Natural killer cell (primary cell): ENCODE data around the gene ZNF507. TPM values are rescaled to one million over a fixed set of nuclear protein-coding genes. Genes with fewer than 3 reads are reported as not detected.

Experiments used
- ATAC-seq, 3 donors: fragments of 150-1000 bp in 2 of 3; fragments of 200-7000 bp in 1 of 3; cut with Tn5 transposase; 1 replicate in 1 of 3; 2 replicates in 2 of 3; pipeline ENCODE4 v1.10.0; 2021; ENCODE audit warnings: mild to moderate bottlenecking in 2 of 3, moderate library complexity in 2 of 3
- DNase-seq, 2 donors: peaks; one replicate each; pipeline versions ENCODE4 v3.0.0 to v3.0.0-alpha.2; 2013 to 2021; ENCODE audit warnings: mixed read lengths in 1 of 2
- H3K27ac ChIP-seq: one replicate; pipeline ENCODE4 v1.5.1; 2013; ENCODE audit warnings: mild to moderate bottlenecking, low read length
- H3K27me3 ChIP-seq: one replicate; pipeline ENCODE4 v1.6.1; 2013; ENCODE audit warnings: low read length; ENCODE audit not compliant: control insufficient read depth, insufficient read depth
- H3K36me3 ChIP-seq: one replicate; pipeline ENCODE4 v1.6.1; 2013; ENCODE audit warnings: low read length; ENCODE audit not compliant: control insufficient read depth, insufficient read depth
- H3K4me1 ChIP-seq: one replicate; pipeline ENCODE4 v1.6.1; 2013; ENCODE audit warnings: low read length; ENCODE audit not compliant: control insufficient read depth, insufficient read depth
- H3K4me3 ChIP-seq: one replicate; pipeline ENCODE4 v1.5.1; 2013; ENCODE audit warnings: low read length
- H3K9me3 ChIP-seq: one replicate; pipeline ENCODE4 v1.6.1; 2013; ENCODE audit warnings: low read length; ENCODE audit not compliant: control insufficient read depth, insufficient read depth
- H3K27ac Mint-ChIP-seq, 2 donors: one replicate each; pipeline ENCODE4 v1.8.0; 2022; ENCODE audit warnings: mild to moderate bottlenecking in 2 of 2, mixed read lengths in 2 of 2, moderate library complexity in 1 of 2
- H3K27me3 Mint-ChIP-seq, 2 donors: one replicate each; pipeline ENCODE4 v1.8.0; 2022; ENCODE audit warnings: low read depth in 2 of 2, mixed read lengths in 2 of 2
- H3K36me3 Mint-ChIP-seq: one replicate; pipeline ENCODE4 v1.8.0; 2022; ENCODE audit warnings: mixed read lengths
- H3K4me1 Mint-ChIP-seq, 2 donors: one replicate each; pipeline ENCODE4 v1.8.0; 2022; ENCODE audit warnings: mixed read lengths in 2 of 2
- H3K4me3 Mint-ChIP-seq: one replicate; pipeline ENCODE4 v1.8.0; 2022; ENCODE audit warnings: mild to moderate bottlenecking, moderate library complexity, mixed read lengths
- H3K9me3 Mint-ChIP-seq, 2 donors: one replicate each; pipeline ENCODE4 v1.8.0; 2022; ENCODE audit warnings: mixed read lengths in 2 of 2
- CTCF ChIP-seq: fragments of 200-600 bp; IDR thresholded peaks from one replicate; pipeline ENCODE4 v1.8.0; 2022; ENCODE audit warnings: antibody characterized with exemption
- WGBS: methylation state at CpG from one replicate; pipeline ENCODE4 v1.1.7; 2013; ENCODE audit warnings: missing lambda C conversion rate; ENCODE audit not compliant: insufficient coverage; 5-methylcytosine and 5-hydroxymethylcytosine counted together
- intact Hi-C: fragments of 100-400 bp; cut with micrococcal nuclease; formaldehyde crosslinking; loops from one replicate; pipeline ENCODE4 v1.14.2; 2022
- total RNA-seq, 4 donors: library from RNA; stranded (reverse); fragments of 120-200 nt in 1 of 4; gene quantifications; one replicate each; pipeline versions ENCODE4 v1.2.3 to v1.2.4, GENCODE V29; 2013 to 2022

ZNF507 gene
- total RNA-seq, 3 donors from 2014 or later (not counting 1 experiment from before 2014, with no cell fraction given): 27.9 to 34.6 (median 29.1) TPM

- Histone ChIP-seq H3K4me1 (peaks cover 17% of the 10 kb centered on the region), H3K27me3 (no peaks in the 10 kb centered on the region), H3K27ac (peak within 1 kb of the TSS; percentile 84), H3K36me3 (peaks cover 3% of the 10 kb centered on the region), H3K9me3 (no peaks in the 10 kb centered on the region), H3K4me3 (peak within 1 kb of the TSS; percentile 73)
- DNase-seq: peak; percentile 92 to 94
- Mint-ChIP-seq H3K4me3 (peak within 1 kb of the TSS; percentile 87), H3K27ac (peak within 1 kb of the TSS; percentile 80 to 87), H3K9me3 (no peaks in the 10 kb centered on the region), H3K36me3 (no peaks in the 10 kb centered on the region), H3K4me1 (peaks cover 13 to 18% of the 10 kb centered on the region in 2 donors), H3K27me3 (no peaks in the 10 kb centered on the region)
- intact Hi-C loops: loop anchor here (2.0 kb wide), 1 partner anchor 61 kb away; the partner anchor contains the start of gene ZNF507
- WGBS: under 1% methylated on average over 104 of the region's 104 CpGs
- TF ChIP-seq CTCF: no peak
- ATAC-seq: peak; percentile 92 to 97 (median 93)
These were observed 60.2 kb downstream of the ZNF507 start, which contains the start of gene DPY19L3 for GRCh38 chr19:32405431-32406160. Gene DPY19L3 (plus strand): TSS chr19:32405770. CDS start chr19:32408254, 2,484 bp downstream.

GRCh38 chr19:32406161-32407003, 61.0 kb downstream of the ZNF507 start:
- Mint-ChIP-seq H3K27me3 (no peaks in the 10 kb centered on the region), H3K4me3 (peak overlapping the region; percentile 87), H3K36me3 (no peaks in the 10 kb centered on the region), H3K4me1 (peaks cover 13 to 18% of the 10 kb centered on the region in 2 donors), H3K9me3 (no peaks in the 10 kb centered on the region), H3K27ac (peak overlapping the region; percentile 78 to 87)
- Histone ChIP-seq H3K9me3 (no peaks in the 10 kb centered on the region), H3K4me1 (peaks cover 17% of the 10 kb centered on the region), H3K36me3 (peaks cover 3% of the 10 kb centered on the region), H3K27ac (peak overlapping the region; percentile 28), H3K4me3 (peak overlapping the region; percentile 73), H3K27me3 (no peaks in the 10 kb centered on the region)
- ATAC-seq (no peak), DNase-seq (no peak)
- WGBS: 19% methylated on average over 33 of the region's 33 CpGs
- no peak for TF ChIP-seq CTCF
- intact Hi-C loops: no loop called here

- peaks cover 9% of the 10 kb centered on the region for H3K36me3 ChIP-seq
- H3K4me3 ChIP-seq: no peak overlapping the region
- H3K4me1 Mint-ChIP-seq: peaks cover 13 to 18% of the 10 kb centered on the region in 2 donors
- H3K36me3 Mint-ChIP-seq: no peaks in the 10 kb centered on the region
- DNase-seq: no peak
- no peaks in the 10 kb centered on the region for H3K9me3 Mint-ChIP-seq
- no peak for TF ChIP-seq CTCF
- WGBS: 97% methylated on average over 14 of the region's 19 CpGs
- no peak for ATAC-seq
- H3K9me3 ChIP-seq: no peaks in the 10 kb centered on the region
- H3K4me1 ChIP-seq: peaks cover 17% of the 10 kb centered on the region
- no peaks in the 10 kb centered on the region for H3K27me3 ChIP-seq
- intact Hi-C loops: no loop called here
- peak overlapping the region; percentile 78 to 87 for H3K27ac Mint-ChIP-seq
- no peaks in the 10 kb centered on the region for H3K27me3 Mint-ChIP-seq
- no peak overlapping the region for H3K27ac ChIP-seq
- H3K4me3 Mint-ChIP-seq: peak overlapping the region; percentile 87
These were observed 61.9 kb downstream of the ZNF507 start for GRCh38 chr19:32407004-32407992.
